Measurements from ENCODE around the gene CSMD2.

Gene CSMD2

DNA sequence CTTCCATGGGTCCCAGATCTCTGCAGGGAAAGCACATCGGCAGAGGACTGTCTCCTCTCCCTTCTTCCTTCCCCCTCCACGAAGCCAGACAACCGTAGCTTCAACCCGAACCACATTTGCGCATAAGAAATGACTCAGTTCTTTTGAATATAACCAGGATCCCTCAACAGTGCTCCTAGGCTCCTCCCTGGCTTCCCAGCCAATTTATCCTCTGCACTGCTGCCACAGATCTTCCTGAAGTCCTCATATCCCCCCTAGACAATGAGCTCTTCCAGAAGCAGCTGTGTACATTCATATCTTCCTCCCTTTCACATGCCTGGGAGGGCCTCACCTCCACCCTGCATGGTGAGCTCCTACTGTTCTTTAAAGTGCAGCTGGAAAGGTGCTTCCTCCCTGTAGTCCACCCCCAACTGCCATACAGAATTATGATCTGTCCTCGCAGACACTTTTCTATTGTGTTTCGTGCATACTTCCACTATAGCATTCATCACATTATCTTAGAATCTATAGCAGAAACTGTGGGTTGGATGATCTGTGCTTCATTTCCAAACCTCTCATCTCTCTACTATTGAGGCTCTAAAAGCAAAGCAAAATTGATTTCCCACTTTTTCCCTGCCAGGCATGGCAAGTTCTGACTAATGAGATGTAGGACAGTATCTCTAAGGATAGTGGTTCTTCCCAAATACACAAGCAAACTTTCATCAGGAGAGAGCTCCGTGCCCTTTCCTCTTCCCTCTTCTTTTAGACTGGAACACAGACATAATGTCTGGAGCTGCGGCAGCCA is 480.4 kb downstream of the CSMD2 start:
- DNase-seq (ENCODE audit: low read depth in 2 of 2) = no peak

DNA sequence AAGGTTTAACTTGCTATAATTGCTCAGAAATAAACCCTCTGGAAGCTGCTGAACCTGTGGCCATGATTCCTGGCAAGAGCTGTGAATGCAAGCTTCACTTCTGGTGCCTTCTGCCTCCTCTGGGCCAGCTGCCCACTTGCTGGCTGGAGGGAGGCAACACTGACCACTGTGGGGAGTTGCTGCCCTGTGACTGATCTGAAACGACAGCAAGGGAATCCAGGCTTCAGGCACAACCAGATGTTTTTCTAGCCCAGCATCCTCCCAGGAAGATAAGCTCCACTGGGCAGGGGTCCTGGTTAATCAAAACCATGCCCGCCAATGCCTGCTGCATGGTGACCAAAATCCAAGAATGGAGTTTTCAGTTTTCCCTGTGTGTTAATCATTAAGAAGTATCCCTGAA is 481.1 kb downstream of the CSMD2 start:
- DNase-seq (ENCODE audit: low read depth in 2 of 2) = no peak

GRCh38 chr1:33682371-33682770 is 482.7 kb downstream of the CSMD2 start:
- no peak for DNase-seq (ENCODE audit: low read depth in 2 of 2)

DNA sequence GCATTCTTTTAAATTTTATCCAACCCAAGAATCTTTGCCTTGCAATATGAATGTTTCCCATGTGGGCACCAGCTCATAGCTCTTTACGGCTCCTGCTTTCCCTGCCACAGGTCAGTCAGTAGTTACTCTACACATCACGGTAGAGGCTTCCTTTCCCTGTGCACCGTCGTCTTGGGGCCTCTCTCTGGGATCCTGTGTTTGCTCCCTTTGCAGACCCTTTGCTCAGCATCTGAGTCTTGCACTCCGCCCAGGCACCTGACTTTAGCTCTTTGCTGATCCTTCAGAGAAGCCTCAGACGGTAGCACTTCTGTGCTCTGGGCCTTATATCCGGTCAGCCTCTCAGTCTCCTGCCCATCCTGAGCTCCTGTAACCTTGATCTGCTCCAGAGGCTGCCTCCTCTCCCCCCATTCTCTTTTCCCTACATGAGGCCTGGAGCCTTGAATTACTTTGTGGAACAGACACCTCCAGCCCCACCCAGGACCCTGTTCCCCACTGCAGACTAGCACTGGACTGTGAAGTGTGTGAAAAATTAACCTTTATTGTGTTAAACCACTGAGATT is 484.7 kb downstream of the CSMD2 start:
- DNase-seq (ENCODE audit: low read depth in 2 of 2) = no peak

DNA sequence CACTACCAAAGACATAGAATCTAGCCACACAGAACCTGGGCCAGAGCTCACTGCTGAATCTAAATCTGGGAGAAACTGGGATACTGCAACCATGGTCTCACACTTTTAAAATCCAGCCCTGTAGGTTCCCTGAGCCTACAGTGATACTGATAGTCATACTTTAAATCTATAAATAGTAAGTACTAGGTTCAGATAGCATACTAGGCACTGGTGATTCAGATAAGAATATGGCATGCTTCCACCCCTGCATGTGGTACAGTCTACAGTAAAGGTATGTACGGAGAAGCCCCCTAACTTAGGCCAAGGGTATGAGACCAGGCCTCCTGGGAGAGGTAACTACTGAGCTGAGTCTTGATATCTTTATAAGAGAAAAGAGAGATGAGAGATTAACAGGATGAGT is 494.5 kb downstream of the CSMD2 start:
- no peak for DNase-seq (ENCODE audit: low read depth in 2 of 2)

- no peak for DNase-seq (ENCODE audit: low read depth in 2 of 2)
Observed at GRCh38 chr1:33668695-33669094, 496.3 kb downstream of the CSMD2 start.

DNA sequence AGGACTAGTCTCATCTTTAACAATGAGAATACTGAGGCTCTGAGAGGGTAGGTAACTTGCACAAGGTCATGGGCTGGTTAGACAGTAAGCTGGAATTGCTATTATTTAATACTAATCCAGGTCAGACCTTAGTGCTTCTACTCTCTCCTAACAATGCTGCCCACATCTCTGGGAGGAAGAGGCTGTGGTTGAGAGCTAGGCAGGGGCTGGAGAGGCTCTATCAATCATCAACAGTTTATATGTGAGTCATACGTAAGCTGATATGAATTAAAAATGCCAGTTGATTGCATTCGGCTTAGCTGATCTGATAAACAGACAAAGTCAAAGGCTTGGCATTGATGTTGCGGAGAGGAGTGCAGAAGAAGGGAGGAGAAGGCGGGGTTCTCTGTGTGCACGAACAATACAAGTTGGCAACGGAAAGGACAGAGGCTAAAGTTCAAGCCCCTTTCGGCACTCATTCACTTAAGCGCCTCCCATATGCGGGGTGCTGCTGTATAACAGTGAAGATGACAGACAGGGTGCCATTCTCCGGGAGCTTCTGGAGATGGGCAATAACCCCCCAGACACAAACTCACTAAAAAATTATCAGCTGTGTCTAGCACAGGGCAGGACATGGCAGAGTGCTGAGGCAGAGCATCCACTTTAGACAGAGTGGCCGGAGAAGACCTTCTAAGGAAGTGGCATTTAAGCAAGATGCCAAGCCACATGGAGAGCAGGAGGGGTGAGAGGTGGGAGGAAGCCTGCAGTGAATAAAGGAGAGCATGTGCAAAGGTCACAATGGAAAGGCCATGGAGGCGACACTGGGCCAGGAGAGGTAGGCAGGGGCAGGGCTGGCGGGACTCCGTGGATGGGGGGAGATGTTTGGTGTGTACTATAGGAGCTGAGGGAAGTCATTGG is 497.4 kb downstream of the CSMD2 start:
- no peak for DNase-seq (ENCODE audit: low read depth in 2 of 2)

DNA sequence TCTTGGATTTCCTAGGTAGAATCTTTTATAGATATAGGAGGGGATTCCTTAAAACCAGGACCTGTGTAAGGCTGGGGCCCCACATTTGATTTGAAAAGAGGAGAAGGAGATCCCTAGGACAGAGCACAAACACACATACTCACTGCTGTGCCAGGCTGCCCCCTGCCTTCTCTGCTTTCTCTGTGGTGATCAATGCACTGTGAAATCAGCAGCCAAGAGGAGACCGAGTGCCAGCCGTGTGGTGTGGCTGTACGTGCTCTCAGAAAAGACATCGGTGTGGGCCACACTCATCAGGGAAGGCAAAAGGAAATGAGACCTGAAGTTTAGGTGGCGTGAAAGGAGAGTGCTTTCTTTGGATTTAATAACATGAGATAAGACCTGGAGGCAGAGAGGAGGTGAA is 498.4 kb downstream of the CSMD2 start:
- DNase-seq (ENCODE audit: low read depth in 2 of 2) = no peak

GRCh38 chr1:33661811-33662454 is 503.1 kb downstream of the CSMD2 start:
- DNase-seq (ENCODE audit: low read depth in 2 of 2) = no peak

DNA sequence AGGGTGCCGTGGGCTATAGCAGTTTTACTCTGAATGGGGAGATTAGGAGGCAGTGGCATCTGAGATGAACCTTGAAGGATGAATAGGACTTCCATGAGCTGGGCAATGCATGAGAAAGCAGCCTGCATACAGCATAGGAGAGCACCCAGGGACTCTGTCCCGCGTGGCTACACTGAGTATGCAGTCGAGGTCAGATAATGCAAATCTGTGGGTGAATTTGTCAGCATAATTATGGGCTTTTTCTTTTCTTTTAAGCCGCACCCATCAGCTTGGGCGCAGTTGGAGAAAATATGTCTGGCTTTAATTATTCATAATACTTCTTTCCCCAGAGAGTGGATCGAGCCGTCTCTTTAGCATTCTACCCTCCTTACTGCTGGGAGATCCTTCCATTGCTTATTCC is 504.1 kb downstream of the CSMD2 start:
- DNase-seq (ENCODE audit: low read depth in 2 of 2) = no peak

- no peak for DNase-seq (ENCODE audit: low read depth in 2 of 2)
Observed at GRCh38 chr1:33660244-33660643, 504.8 kb downstream of the CSMD2 start.

DNA sequence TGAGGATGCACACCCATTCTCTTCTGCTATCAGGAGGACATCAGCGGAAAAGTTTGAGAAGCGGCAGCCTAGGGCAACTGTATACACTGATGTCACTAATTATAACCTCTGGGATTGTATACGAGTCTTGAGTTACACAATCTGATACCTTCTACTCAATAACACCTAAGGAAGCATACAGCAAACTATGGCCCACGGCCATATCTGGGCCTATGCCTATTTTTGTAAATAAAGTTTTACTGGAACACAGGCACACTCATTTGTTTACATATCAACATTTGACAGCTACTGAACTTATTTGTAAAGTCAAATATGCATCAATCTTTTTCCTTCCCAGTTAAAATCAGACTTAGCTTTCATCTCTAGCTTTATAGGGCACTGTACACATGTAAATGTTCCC is 505.4 kb downstream of the CSMD2 start:
- no peak for DNase-seq (ENCODE audit: low read depth in 2 of 2)

- no peak for DNase-seq (ENCODE audit: low read depth in 2 of 2)
Observed at GRCh38 chr1:33657833-33658232, 507.2 kb downstream of the CSMD2 start.

- no peak for DNase-seq (ENCODE audit: low read depth in 2 of 2)
Observed at GRCh38 chr1:33656467-33657005, 508.5 kb downstream of the CSMD2 start.

GRCh38 chr1:33655496-33655895 is 509.5 kb downstream of the CSMD2 start:
- no peak for DNase-seq (ENCODE audit: low read depth in 2 of 2)

GRCh38 chr1:33654267-33654834 is 510.7 kb downstream of the CSMD2 start:
- DNase-seq (ENCODE audit: low read depth in 2 of 2) = no peak

DNA sequence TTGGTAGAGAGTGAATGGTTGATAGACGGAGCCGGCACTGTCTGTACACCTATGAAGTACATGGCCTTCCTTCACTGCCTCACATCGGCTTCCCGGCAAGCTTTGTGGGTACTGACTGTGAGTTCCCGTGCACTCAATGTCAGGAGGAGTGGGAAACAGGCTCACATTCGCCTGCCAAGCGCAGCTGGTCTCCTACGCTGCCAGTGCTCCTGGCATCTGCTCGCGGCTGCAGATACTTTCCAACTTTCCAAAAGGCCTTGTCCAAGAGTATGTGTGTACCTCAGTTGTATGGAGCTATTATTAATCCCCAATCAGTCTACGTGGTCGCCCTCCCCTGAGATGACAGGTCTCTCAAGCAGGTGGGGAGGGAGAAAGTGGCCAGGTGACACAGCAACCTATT is 511.8 kb downstream of the CSMD2 start:
- DNase-seq (ENCODE audit: low read depth in 2 of 2) = no peak

DNA sequence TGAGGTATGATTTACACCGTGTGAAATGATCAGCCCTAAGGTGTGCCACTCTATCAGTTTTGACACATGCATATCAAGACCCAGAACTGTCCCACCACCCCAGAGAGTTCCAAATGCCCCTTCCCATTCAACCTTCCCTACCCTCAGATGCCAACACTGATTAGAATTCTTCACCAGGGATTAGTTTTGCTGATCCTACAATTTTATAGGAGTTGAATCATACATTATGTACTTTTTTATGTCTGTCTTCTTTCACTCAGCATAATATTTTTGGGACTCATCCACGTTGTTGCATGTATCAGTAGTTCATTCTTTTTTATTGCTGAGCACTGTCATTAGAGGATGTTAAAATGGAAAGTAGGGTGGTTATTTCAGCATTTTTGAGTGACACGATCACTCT is 514.3 kb downstream of the CSMD2 start:
- no peak for DNase-seq (ENCODE audit: low read depth in 2 of 2)

GRCh38 chr1:33649759-33650158 is 515.3 kb downstream of the CSMD2 start:
- no peak for DNase-seq (ENCODE audit: low read depth in 2 of 2)

GRCh38 chr1:33643216-33643615 is 521.8 kb downstream of the CSMD2 start:
- DNase-seq (ENCODE audit: low read depth in 2 of 2) = no peak

- no peak for DNase-seq (ENCODE audit: low read depth in 2 of 2)
Observed at GRCh38 chr1:33641104-33641830, 523.8 kb downstream of the CSMD2 start.

Data from stimulated activated CD4-positive, alpha-beta T cell treated with anti-CD3 and anti-CD28 coated beads, Interleukin-1b, Interleukin-23, amount 100 ng/mL, for 1 hour (primary cell).